ENCODE results near the gene ITIH4.

GRCh38 chr3:52770496-52771333, 59.8 kb downstream of the ITIH4 start, which contains the start of gene NEK4:
- no peak for TF ChIP-seq CTCF (IDR thresholded peaks at IDR 0.05)
- no peak for TF ChIP-seq TCF7L2 (IDR thresholded peaks at IDR 0.05; ENCODE audit: low read depth, low read length)
- peak; percentile 84 for TF ChIP-seq POLR2AphosphoS5 (IDR thresholded peaks at IDR 0.05; ENCODE audit: low read depth, low read length)
- TF ChIP-seq REST (IDR thresholded peaks at IDR 0.05; ENCODE audit: insufficient read depth in 1 of 2, low read depth in 2 of 2, low read length in 1 of 2) = no peak
